ENCODE data around the gene FNDC3B. TPM values are rescaled to one million over a fixed set of nuclear protein-coding genes. Genes with fewer than 3 reads are reported as not detected.

The FNDC3B gene
- total and polyA plus RNA-seq, 2 of the 8 experiments (the other 6 are each of a cell fraction or from before 2014, with no cell fraction given), result 14.1 to 44.4 TPM

DNA sequence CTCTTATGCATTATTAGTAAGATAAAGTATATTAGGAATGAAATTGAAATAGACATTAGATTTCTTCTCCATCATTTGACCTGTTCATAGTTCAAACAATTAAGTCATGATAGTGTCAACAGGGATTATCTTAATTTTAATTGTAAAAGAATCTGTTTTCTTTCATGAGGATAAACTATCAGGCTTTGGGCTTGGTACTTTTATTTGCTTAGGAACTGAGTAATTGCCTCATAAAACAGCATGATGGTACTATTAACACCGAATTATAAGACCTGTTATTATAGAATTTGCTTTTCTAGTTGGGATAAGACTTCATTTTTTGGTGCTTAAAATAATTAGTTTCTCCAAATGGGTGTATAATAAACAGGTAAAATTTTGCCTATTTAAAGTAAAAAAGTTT, 71.8 kb downstream of the FNDC3B start:
- no peak overlapping the region for H4K91ac ChIP-seq (replicated peaks; ENCODE audit: insufficient read length, low read length)
- peaks cover 3% of the 10 kb centered on the region; the same call in 1 of the 2 replicates for H3K79me1 ChIP-seq (ENCODE audit: low read depth, low read length)
- no peak overlapping the region for H3K23ac ChIP-seq (ENCODE audit: insufficient read length)
- no peak overlapping the region for H3K14ac ChIP-seq (ENCODE audit: insufficient read length)
- H3K9ac ChIP-seq (replicated peaks in 1 of 4; ENCODE audit: extremely low read depth in 1 of 4, low read depth in 3 of 4, low read length in 3 of 4), result no peak overlapping the region
- H3K4ac ChIP-seq (replicated peaks; ENCODE audit: insufficient read length, low read depth, low read length), result no peak overlapping the region
- no peaks in the 10 kb centered on the region for H3K23me2 ChIP-seq (ENCODE audit: low read depth, low read length)
- TF ChIP-seq SUZ12 (IDR thresholded peaks at IDR 0.05; ENCODE audit: low read length), result no peak
- no peak for TF ChIP-seq KDM4A (IDR thresholded peaks at IDR 0.05; ENCODE audit: low read depth, low read length, severe bottlenecking)
- 87% methylated on average over 1 of the region's 1 CpG; no CpG with 5 or more reads in 1 of the 2 experiments for WGBS, 2 experiments (ENCODE audit: extremely low coverage in 1 of 2, insufficient coverage in 1 of 2, insufficient read length in 1 of 2, insufficient replicate concordance in 2 of 2, low coverage in 1 of 2, low lambda C conversion rate in 2 of 2, missing lambda C conversion rate in 1 of 2)
- no peak overlapping the region for H2BK12ac ChIP-seq (ENCODE audit: low read depth, low read length)
- H3K4me3 ChIP-seq (ENCODE audit: extremely low read depth in 1 of 4, insufficient read depth in 2 of 4, low read depth in 3 of 4, low read length in 4 of 4), result no peak overlapping the region
- POLR2A ChIA-PET (ENCODE audit: partially characterized antibody), result no interaction called here
- no peaks in the 10 kb centered on the region for H4K20me1 ChIP-seq (replicated peaks in 1 of 2; ENCODE audit: control insufficient read depth in 1 of 2, insufficient read depth in 2 of 2, low read length in 2 of 2)
- no peak overlapping the region for H2AK5ac ChIP-seq (ENCODE audit: low read depth, low read length)
- H3K27me3 ChIP-seq (replicated peaks in 1 of 4; ENCODE audit: control insufficient read depth in 3 of 4, extremely low read depth in 1 of 4, insufficient read depth in 3 of 4, low read length in 3 of 4), result no peaks in the 10 kb centered on the region
- no peak overlapping the region for H4K8ac ChIP-seq (ENCODE audit: extremely low read depth, insufficient read depth, low read length)
- no peak overlapping the region for H4K5ac ChIP-seq (ENCODE audit: insufficient read length, low read depth, low read length)
- H3K4me1 ChIP-seq (replicated peaks in 1 of 4; ENCODE audit: control insufficient read depth in 3 of 4, insufficient read depth in 4 of 4, low read length in 3 of 4), result peaks cover 0 to 10% (median 4%) of the 10 kb centered on the region in 4 experiments; a peak in 2 of 7 replicates
- FAIRE-seq (no peak), DNase-seq (ENCODE audit: low read depth in 1 of 2, low spot score in 2 of 2) (no peak)
- H2BK20ac ChIP-seq (ENCODE audit: low read length), result no peak overlapping the region
- H3K18ac ChIP-seq (ENCODE audit: extremely low read depth, low read length), result no peak overlapping the region
- no peak overlapping the region for H2BK5ac ChIP-seq (ENCODE audit: low read depth, low read length)
- H2BK120ac ChIP-seq (replicated peaks; ENCODE audit: low read depth, low read length), result no peak overlapping the region
- H3K27ac ChIP-seq (ENCODE audit: low read depth, low read length), result no peak overlapping the region
- no peak overlapping the region for H3K4me2 ChIP-seq (ENCODE audit: insufficient read depth in 1 of 2, low read depth in 2 of 2, low read length in 2 of 2)
- H3K56ac ChIP-seq (replicated peaks; ENCODE audit: insufficient read length, low read depth, low read length), result no peak overlapping the region
- CTCF ChIA-PET (ENCODE audit: partially characterized antibody), result no interaction called here
- no peak overlapping the region for H2AFZ ChIP-seq (ENCODE audit: low read length)
- H3K79me2 ChIP-seq (ENCODE audit: control insufficient read depth in 1 of 2, insufficient read depth in 2 of 2, low read length in 2 of 2), result peaks cover 0 to 55% of the 10 kb centered on the region in 2 experiments
- H2BK15ac ChIP-seq (ENCODE audit: low read length), result no peak overlapping the region
- peaks cover 0 to 17% (median 11%) of the 10 kb centered on the region in 4 experiments; a peak in 6 of 8 replicates for H3K36me3 ChIP-seq (ENCODE audit: control insufficient read depth in 2 of 4, insufficient read depth in 4 of 4, low read length in 3 of 4)
- H3K9me3 ChIP-seq (ENCODE audit: insufficient read depth in 2 of 2, low read depth in 1 of 2, low read length in 1 of 2), result no peaks in the 10 kb centered on the region
